GM12878 (cell line): Measurements from ENCODE around the gene CENPX. TPM values are rescaled to one million over a fixed set of nuclear protein-coding genes. Genes with fewer than 3 reads are reported as not detected.

Experiments
- CEBPB ChIP-seq, 2 experiments: fragments of 150-350 bp in 1 of 2; IDR thresholded peaks; 2 replicates each; pipeline ENCODE4 v1.6.1; 2012 to 2014; ENCODE audit warnings: low read depth in 2 of 2, low read length in 2 of 2, borderline replicate concordance in 1 of 2, inconsistent platforms in 1 of 2
- CHD1 ChIP-seq: IDR thresholded peaks from 2 replicates; pipeline ENCODE4 v1.6.1; 2012; ENCODE audit warnings: low read depth, low read length, improper control_type of control experiment
- CHD2 ChIP-seq: IDR thresholded peaks from 2 replicates; pipeline ENCODE4 v1.6.1; 2011; ENCODE audit warnings: low read depth, low read length, improper control_type of control experiment, borderline replicate concordance
- DPF2 ChIP-seq: fragments of 450-650 bp; IDR thresholded peaks from 2 replicates; pipeline ENCODE4 v1.6.1; 2017; ENCODE audit warnings: mild to moderate bottlenecking
- HCFC1 ChIP-seq: fragments of 150-350 bp; IDR thresholded peaks from 2 replicates; pipeline ENCODE4 v1.6.1; 2014; ENCODE audit warnings: low read length
- HDGF ChIP-seq: fragments of 450-650 bp; IDR thresholded peaks from 2 replicates; pipeline ENCODE4 v1.6.1; 2016; ENCODE audit warnings: antibody characterized with exemption
- IKZF2 ChIP-seq, 2 experiments: fragments of 450-650 bp; IDR thresholded peaks; 2 replicates each; pipeline ENCODE4 v1.6.1; 2017; ENCODE audit warnings: mild to moderate bottlenecking in 2 of 2, moderate library complexity in 2 of 2
- JUND ChIP-seq: IDR thresholded peaks from 2 replicates; pipeline ENCODE4 v1.6.1; 2012; ENCODE audit warnings: low read depth, mild to moderate bottlenecking, low read length, improper control_type of control experiment, moderate library complexity
- MEF2B ChIP-seq: fragments of 450-650 bp; IDR thresholded peaks from 2 replicates; pipeline ENCODE4 v1.6.1; 2018; ENCODE audit warnings: mild to moderate bottlenecking, moderate library complexity; ENCODE audit not compliant: partially characterized antibody, poor library complexity, severe bottlenecking
- NR2C1 ChIP-seq: fragments of 450-650 bp; IDR thresholded peaks from 2 replicates; pipeline ENCODE4 v1.6.1; 2017; ENCODE audit warnings: antibody characterized with exemption, mild to moderate bottlenecking, moderate library complexity
- NR2C2 ChIP-seq: IDR thresholded peaks from 2 replicates; pipeline ENCODE4 v1.6.1; 2011; ENCODE audit warnings: borderline replicate concordance, low read depth; ENCODE audit not compliant: control insufficient read depth, insufficient read length
- POLR2A ChIP-seq: IDR thresholded peaks from 2 replicates; pipeline ENCODE4 v1.6.1; 2011; ENCODE audit warnings: low read depth, mild to moderate bottlenecking, low read length
- POLR2AphosphoS5 ChIP-seq: IDR thresholded peaks from 2 replicates; pipeline ENCODE4 v1.6.1; 2011; ENCODE audit warnings: mild to moderate bottlenecking, low read length, inconsistent platforms
- POU2F2 ChIP-seq: IDR thresholded peaks from 3 replicates; pipeline ENCODE4 v1.6.1; 2011; ENCODE audit warnings: low read depth, mild to moderate bottlenecking, low read length, borderline replicate concordance
- RELA ChIP-seq: fragments of 450-650 bp; IDR thresholded peaks from 2 replicates; pipeline ENCODE4 v1.8.0; 2014; ENCODE audit warnings: borderline replicate concordance; ENCODE audit not compliant: partially characterized antibody
- RUNX3 ChIP-seq: IDR thresholded peaks from 2 replicates; pipeline ENCODE4 v1.6.1; 2012; ENCODE audit warnings: low read length, inconsistent platforms
- SPI1 ChIP-seq: IDR thresholded peaks from 2 replicates; pipeline ENCODE4 v1.6.1; 2011; ENCODE audit warnings: low read depth, mild to moderate bottlenecking, low read length, moderate library complexity, borderline replicate concordance; ENCODE audit not compliant: insufficient read depth
- STAT3 ChIP-seq: IDR thresholded peaks from 2 replicates; pipeline ENCODE4 v1.6.1; 2011; ENCODE audit warnings: low read depth, low read length, improper control_type of control experiment
- SUPT20H ChIP-seq: IDR thresholded peaks from 2 replicates; pipeline ENCODE4 v1.6.1; 2011; ENCODE audit warnings: low read depth, mild to moderate bottlenecking, low read length, moderate library complexity, borderline replicate concordance; ENCODE audit not compliant: control insufficient read depth
- TCF7 ChIP-seq: IDR thresholded peaks from 2 replicates; pipeline ENCODE4 v1.6.1; 2014; ENCODE audit warnings: antibody characterized with exemption, borderline replicate concordance
- ZBED1 ChIP-seq: IDR thresholded peaks from 2 replicates; pipeline ENCODE4 v1.6.1; 2016; ENCODE audit warnings: borderline replicate concordance
- ZNF622 ChIP-seq: fragments of 450-650 bp; IDR thresholded peaks from 2 replicates; pipeline ENCODE4 v1.6.1; 2017; ENCODE audit warnings: mild to moderate bottlenecking, inconsistent platforms
- polyA plus RNA-seq, 11 experiments: library from polyadenylated mRNA; depleted of rRNA in 4 of 11; unstranded in 6 of 11; stranded (reverse) in 5 of 11; fragments of >200 nt; fragmentation: Nextera tagmentation in 4 of 11; fragmentation: Illumina TruSeq in 1 of 11; extraction: Ambion mirVana in 4 of 11; extraction: Trizol in 1 of 11; gene quantifications; 1 replicate in 1 of 11; 2 replicates in 10 of 11; pipeline versions ENCODE4 v1.2.1 to v1.2.3, GENCODE V29; 2011 to 2016; ENCODE audit warnings: inconsistent platforms in 2 of 11, missing spikeins in 2 of 11, low read depth in 1 of 11
- total RNA-seq, 4 experiments: library from RNA; depleted of rRNA in 3 of 4; stranded (reverse); fragments of >200 nt in 3 of 4; fragmentation: Illumina TruSeq in 1 of 4; extraction: Trizol in 1 of 4; gene quantifications; 2 replicates each; pipeline versions ENCODE4 v1.2.1 to v1.2.3, GENCODE V29; 2013 to 2021
- TF ChIP-seq, protein P1 (sequence below): fragments of 450-650 bp; formaldehyde crosslinking; IDR thresholded peaks from 2 replicates; pipeline ENCODE4 v1.4.0; 2020; ENCODE audit warnings: mild to moderate bottlenecking, moderate library complexity
- TF ChIP-seq, protein P2 (sequence below): fragments of 150-350 bp; IDR thresholded peaks from 2 replicates; pipeline ENCODE4 v1.6.1; 2014; ENCODE audit warnings: mild to moderate bottlenecking, low read depth, low read length
- TF ChIP-seq, protein P3 (sequence below): IDR thresholded peaks from 2 replicates; pipeline ENCODE4 v1.6.1; 2011; ENCODE audit warnings: borderline replicate concordance, low read depth, mild to moderate bottlenecking, moderate library complexity, low read length; ENCODE audit not compliant: insufficient read depth, poor library complexity, severe bottlenecking

Gene CENPX
- total and polyA plus RNA-seq, 10 of the 15 experiments (the other 5 are each of a cell fraction or from before 2014, with no cell fraction given): 11.7 to 182 (median 71.9) TPM

DNA sequence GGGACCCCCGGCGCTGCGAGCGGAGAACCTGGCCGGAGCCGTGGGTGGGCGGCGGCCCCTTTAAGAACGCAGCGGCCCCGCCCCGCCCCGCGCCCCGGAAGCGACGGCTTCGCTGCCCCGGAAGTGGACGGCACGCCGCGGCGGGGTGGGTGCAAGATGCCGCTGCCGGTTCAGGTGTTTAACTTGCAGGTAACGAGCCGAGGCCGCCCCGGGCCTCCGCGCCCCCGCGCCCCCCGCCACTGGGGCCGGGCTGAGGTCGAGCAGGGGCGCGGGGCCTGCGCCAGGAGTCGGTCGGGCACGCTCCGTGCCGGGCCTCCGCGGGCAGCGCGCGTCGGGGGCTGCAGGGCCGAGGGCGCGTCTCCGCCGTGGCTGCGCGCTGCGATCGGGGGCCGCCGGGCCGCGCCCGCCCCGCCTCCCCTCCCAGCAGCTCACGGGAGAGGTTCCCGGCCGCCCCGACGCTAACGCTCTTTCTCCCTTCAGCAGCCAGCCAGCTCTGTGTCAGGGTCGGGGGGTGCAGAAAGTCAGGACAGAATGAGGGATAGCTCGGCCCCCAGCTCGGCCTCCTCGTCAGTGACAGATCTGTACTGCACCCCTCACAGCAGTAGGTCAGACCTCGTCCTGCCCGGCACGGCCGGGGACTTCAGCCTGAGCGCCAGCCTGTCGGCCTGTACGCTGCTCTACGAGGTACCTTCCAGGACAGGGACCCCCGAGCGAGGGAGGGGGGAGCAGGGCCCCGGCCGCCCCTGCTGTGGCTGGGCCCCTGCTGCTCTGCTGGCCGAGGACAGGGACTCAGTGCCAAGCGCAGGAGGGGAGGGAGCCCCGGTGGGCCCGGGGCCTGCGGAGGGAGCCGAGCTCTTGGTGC is 29.3 kb upstream of the CENPX start, which contains the start of the genes GPS1 and RFNG (continued):
- no peak for TF ChIP-seq TCF7
- TF ChIP-seq RUNX3: no peak
- TF ChIP-seq SUPT20H: no peak
- peak; percentile 98 for TF ChIP-seq NR2C1
- TF ChIP-seq STAT3: no peak
- 0 out of 2 replicates have a peak, but pooled peaks have one; percentile 19 for TF ChIP-seq DPF2
- TF ChIP-seq HCFC1: peak; percentile 63
- TF ChIP-seq CEBPB (IDR thresholded peaks at IDR 0.05; ENCODE audit: borderline replicate concordance in 1 of 2, low read depth in 2 of 2, low read length in 2 of 2): no peak
- TF ChIP-seq SPI1: no peak
- no peak for TF ChIP-seq IKZF2 (IDR thresholded peaks at IDR 0.05)
- TF ChIP-seq, protein P1, sequence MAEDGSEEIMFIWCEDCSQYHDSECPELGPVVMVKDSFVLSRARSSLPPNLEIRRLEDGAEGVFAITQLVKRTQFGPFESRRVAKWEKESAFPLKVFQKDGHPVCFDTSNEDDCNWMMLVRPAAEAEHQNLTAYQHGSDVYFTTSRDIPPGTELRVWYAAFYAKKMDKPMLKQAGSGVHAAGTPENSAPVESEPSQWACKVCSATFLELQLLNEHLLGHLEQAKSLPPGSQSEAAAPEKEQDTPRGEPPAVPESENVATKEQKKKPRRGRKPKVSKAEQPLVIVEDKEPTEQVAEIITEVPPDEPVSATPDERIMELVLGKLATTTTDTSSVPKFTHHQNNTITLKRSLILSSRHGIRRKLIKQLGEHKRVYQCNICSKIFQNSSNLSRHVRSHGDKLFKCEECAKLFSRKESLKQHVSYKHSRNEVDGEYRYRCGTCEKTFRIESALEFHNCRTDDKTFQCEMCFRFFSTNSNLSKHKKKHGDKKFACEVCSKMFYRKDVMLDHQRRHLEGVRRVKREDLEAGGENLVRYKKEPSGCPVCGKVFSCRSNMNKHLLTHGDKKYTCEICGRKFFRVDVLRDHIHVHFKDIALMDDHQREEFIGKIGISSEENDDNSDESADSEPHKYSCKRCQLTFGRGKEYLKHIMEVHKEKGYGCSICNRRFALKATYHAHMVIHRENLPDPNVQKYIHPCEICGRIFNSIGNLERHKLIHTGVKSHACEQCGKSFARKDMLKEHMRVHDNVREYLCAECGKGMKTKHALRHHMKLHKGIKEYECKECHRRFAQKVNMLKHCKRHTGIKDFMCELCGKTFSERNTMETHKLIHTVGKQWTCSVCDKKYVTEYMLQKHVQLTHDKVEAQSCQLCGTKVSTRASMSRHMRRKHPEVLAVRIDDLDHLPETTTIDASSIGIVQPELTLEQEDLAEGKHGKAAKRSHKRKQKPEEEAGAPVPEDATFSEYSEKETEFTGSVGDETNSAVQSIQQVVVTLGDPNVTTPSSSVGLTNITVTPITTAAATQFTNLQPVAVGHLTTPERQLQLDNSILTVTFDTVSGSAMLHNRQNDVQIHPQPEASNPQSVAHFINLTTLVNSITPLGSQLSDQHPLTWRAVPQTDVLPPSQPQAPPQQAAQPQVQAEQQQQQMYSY: no peak
- no peak for TF ChIP-seq ZBED1
- TF ChIP-seq, protein P2, sequence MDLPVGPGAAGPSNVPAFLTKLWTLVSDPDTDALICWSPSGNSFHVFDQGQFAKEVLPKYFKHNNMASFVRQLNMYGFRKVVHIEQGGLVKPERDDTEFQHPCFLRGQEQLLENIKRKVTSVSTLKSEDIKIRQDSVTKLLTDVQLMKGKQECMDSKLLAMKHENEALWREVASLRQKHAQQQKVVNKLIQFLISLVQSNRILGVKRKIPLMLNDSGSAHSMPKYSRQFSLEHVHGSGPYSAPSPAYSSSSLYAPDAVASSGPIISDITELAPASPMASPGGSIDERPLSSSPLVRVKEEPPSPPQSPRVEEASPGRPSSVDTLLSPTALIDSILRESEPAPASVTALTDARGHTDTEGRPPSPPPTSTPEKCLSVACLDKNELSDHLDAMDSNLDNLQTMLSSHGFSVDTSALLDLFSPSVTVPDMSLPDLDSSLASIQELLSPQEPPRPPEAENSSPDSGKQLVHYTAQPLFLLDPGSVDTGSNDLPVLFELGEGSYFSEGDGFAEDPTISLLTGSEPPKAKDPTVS: no peak
- TF ChIP-seq MEF2B: no peak
- TF ChIP-seq, protein P3, sequence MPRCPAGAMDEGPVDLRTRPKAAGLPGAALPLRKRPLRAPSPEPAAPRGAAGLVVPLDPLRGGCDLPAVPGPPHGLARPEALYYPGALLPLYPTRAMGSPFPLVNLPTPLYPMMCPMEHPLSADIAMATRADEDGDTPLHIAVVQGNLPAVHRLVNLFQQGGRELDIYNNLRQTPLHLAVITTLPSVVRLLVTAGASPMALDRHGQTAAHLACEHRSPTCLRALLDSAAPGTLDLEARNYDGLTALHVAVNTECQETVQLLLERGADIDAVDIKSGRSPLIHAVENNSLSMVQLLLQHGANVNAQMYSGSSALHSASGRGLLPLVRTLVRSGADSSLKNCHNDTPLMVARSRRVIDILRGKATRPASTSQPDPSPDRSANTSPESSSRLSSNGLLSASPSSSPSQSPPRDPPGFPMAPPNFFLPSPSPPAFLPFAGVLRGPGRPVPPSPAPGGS: no peak
- peak; percentile 74 for TF ChIP-seq POLR2A
- TF ChIP-seq JUND: no peak
- TF ChIP-seq NR2C2: no peak
- TF ChIP-seq POLR2AphosphoS5: no peak; the same call in 1 of the 2 replicates
- TF ChIP-seq CHD1: no peak
- no peak for TF ChIP-seq HDGF
- no peak for TF ChIP-seq ZNF622
- no peak for TF ChIP-seq CHD2
- TF ChIP-seq POU2F2: no peak
- TF ChIP-seq RELA: no peak
